GM12892 (cell line): ENCODE measurements around the gene PSMB9.
A peak's percentile ranks its signal among the peaks of the same experiment; 100 is the strongest.

Source experiments
- DNase-seq: peaks from one replicate; pipeline ENCODE4 v3.0.0; 2011; ENCODE audit not compliant: insufficient read length
- FAIRE-seq: peaks from 2 replicates; lab custom pipeline; 2011; peaks lifted over from hg19 to GRCh38; lab: Jason Lieb, UNC
- POLR2A ChIP-seq: IDR thresholded peaks from 2 replicates; pipeline ENCODE4 v1.6.1; 2011; ENCODE audit warnings: low read depth, low read length, control low read depth
- POLR2AphosphoS5 ChIP-seq: IDR thresholded peaks from 2 replicates; pipeline ENCODE4 v1.6.1; 2011; ENCODE audit warnings: low read depth, low read length, control low read depth
- TAF1 ChIP-seq: IDR thresholded peaks from 2 replicates; pipeline ENCODE4 v1.6.1; 2011; ENCODE audit warnings: low read depth, mild to moderate bottlenecking, control low read depth, low read length, borderline replicate concordance

The PSMB9 gene

GRCh38 chr6:32827025-32827424 is 27.0 kb upstream of the PSMB9 start:
- FAIRE-seq, result no peak
- no peak for DNase-seq
- TF ChIP-seq POLR2A (no peak), POLR2AphosphoS5 (no peak), TAF1 (no peak)

GRCh38 chr6:32829495-32829894 is 24.5 kb upstream of the PSMB9 start:
- no peak for TF ChIP-seq POLR2AphosphoS5
- no peak for TF ChIP-seq TAF1
- TF ChIP-seq POLR2A, result 0 out of 2 replicates have a peak, but pooled peaks have one; percentile 17
- FAIRE-seq (no peak), DNase-seq (no peak)

GRCh38 chr6:32830017-32830416 is 24.0 kb upstream of the PSMB9 start:
- DNase-seq, result no peak
- TF ChIP-seq TAF1 (no peak), POLR2AphosphoS5 (no peak), POLR2A (no peak)
- FAIRE-seq, result no peak

- no peak for DNase-seq
- no peak for TF ChIP-seq POLR2A
- TF ChIP-seq TAF1, result no peak
- no peak for TF ChIP-seq POLR2AphosphoS5
- no peak for FAIRE-seq
Measured at GRCh38 chr6:32830936-32831335, 23.1 kb upstream of the PSMB9 start.

- FAIRE-seq, result no peak
- DNase-seq, result no peak
- TF ChIP-seq POLR2AphosphoS5, result no peak
- TF ChIP-seq TAF1, result no peak
- TF ChIP-seq POLR2A, result no peak; the same call in 1 of the 2 replicates
Measured at GRCh38 chr6:32832535-32832934, 21.5 kb upstream of the PSMB9 start.

- TF ChIP-seq POLR2AphosphoS5, result no peak
- no peak for TF ChIP-seq TAF1
- no peak for TF ChIP-seq POLR2A
- DNase-seq, result no peak
- no peak for FAIRE-seq
Measured at GRCh38 chr6:32833664-32834063, 20.3 kb upstream of the PSMB9 start.

GRCh38 chr6:32835167-32835893 is 18.7 kb upstream of the PSMB9 start:
- TF ChIP-seq POLR2A (no peak), TAF1 (no peak), POLR2AphosphoS5 (no peak)
- DNase-seq (no peak), FAIRE-seq (no peak)

- FAIRE-seq (no peak), DNase-seq (no peak)
- TF ChIP-seq TAF1 (no peak), POLR2A (no peak), POLR2AphosphoS5 (no peak)
Measured at GRCh38 chr6:32836873-32837272, 17.1 kb upstream of the PSMB9 start.

- DNase-seq (no peak), FAIRE-seq (no peak)
- no peak for TF ChIP-seq POLR2A
- TF ChIP-seq POLR2AphosphoS5, result no peak; the same call in 1 of the 2 replicates
- TF ChIP-seq TAF1, result no peak
Measured at GRCh38 chr6:32837651-32838113, 16.3 kb upstream of the PSMB9 start.

- TF ChIP-seq POLR2A (peak; percentile 86), TAF1 (peak; percentile 80; the same call in 1 of the 2 replicates), POLR2AphosphoS5 (peak; percentile 88; the same call in 1 of the 2 replicates)
- FAIRE-seq (peak; percentile 93), DNase-seq (peak; percentile 94)
Measured at GRCh38 chr6:32838114-32838958, 15.7 kb upstream of the PSMB9 start, which contains the start of gene TAP2. TSS of gene TAP2 (minus strand) at chr6:32838739. CDS start at chr6:32838233, 506 bp downstream.

GRCh38 chr6:32839356-32839755 is 14.6 kb upstream of the PSMB9 start:
- FAIRE-seq (no peak), DNase-seq (no peak)
- TF ChIP-seq POLR2AphosphoS5 (no peak), TAF1 (no peak), POLR2A (no peak)
